ENCODE results near the gene ADAMTS4.

The ADAMTS4 gene

GRCh38 chr1:161198897-161199431, at the start of gene ADAMTS4:
ADAMTS4 (minus strand) TSS chr1:161199054; CDS start chr1:161198627, 427 bp downstream.
- no peak within 1 kb of the TSS for H3K4me3 ChIP-seq (ENCODE audit: low read length)
- TF ChIP-seq ZNF274 (IDR thresholded peaks at IDR 0.05; ENCODE audit: low read depth, low read length), result no peak

- TF ChIP-seq ZNF274 (IDR thresholded peaks at IDR 0.05; ENCODE audit: low read depth, low read length), result no peak
- no peak overlapping the region for H3K4me3 ChIP-seq (ENCODE audit: low read length)
These were observed 46.0 kb upstream of the ADAMTS4 start for GRCh38 chr1:161244888-161245287.

- H3K4me3 ChIP-seq (ENCODE audit: low read length), result no peak overlapping the region
- TF ChIP-seq ZNF274 (IDR thresholded peaks at IDR 0.05; ENCODE audit: low read depth, low read length), result no peak
These were observed 43.5 kb upstream of the ADAMTS4 start for GRCh38 chr1:161242313-161242712.

GRCh38 chr1:161241682-161242081, 42.8 kb upstream of the ADAMTS4 start:
- TF ChIP-seq ZNF274 (IDR thresholded peaks at IDR 0.05; ENCODE audit: low read depth, low read length), result no peak
- no peak overlapping the region for H3K4me3 ChIP-seq (ENCODE audit: low read length)

- no peak for TF ChIP-seq ZNF274 (IDR thresholded peaks at IDR 0.05; ENCODE audit: low read depth, low read length)
- no peak within 1 kb of the TSS for H3K4me3 ChIP-seq (ENCODE audit: low read length)
These were observed 39.2 kb upstream of the ADAMTS4 start, which contains the start of gene NR1I3 for GRCh38 chr1:161238039-161238473. NR1I3 (minus strand) TSS chr1:161238203; CDS start chr1:161236565, 1,638 bp downstream.

- H3K4me3 ChIP-seq (ENCODE audit: low read length), result no peak overlapping the region
- TF ChIP-seq ZNF274 (IDR thresholded peaks at IDR 0.05; ENCODE audit: low read depth, low read length), result no peak
These were observed 37.3 kb upstream of the ADAMTS4 start for GRCh38 chr1:161235957-161236775.

GRCh38 chr1:161233102-161233501, 34.2 kb upstream of the ADAMTS4 start:
- no peak for TF ChIP-seq ZNF274 (IDR thresholded peaks at IDR 0.05; ENCODE audit: low read depth, low read length)
- H3K4me3 ChIP-seq (ENCODE audit: low read length), result no peak overlapping the region

GRCh38 chr1:161230762-161231161, 31.9 kb upstream of the ADAMTS4 start:
- no peak for TF ChIP-seq ZNF274 (IDR thresholded peaks at IDR 0.05; ENCODE audit: low read depth, low read length)
- no peak overlapping the region for H3K4me3 ChIP-seq (ENCODE audit: low read length)

- H3K4me3 ChIP-seq (ENCODE audit: low read length), result no peak overlapping the region
- TF ChIP-seq ZNF274 (IDR thresholded peaks at IDR 0.05; ENCODE audit: low read depth, low read length), result no peak
These were observed 31.0 kb upstream of the ADAMTS4 start for GRCh38 chr1:161229896-161230295.

- TF ChIP-seq ZNF274 (IDR thresholded peaks at IDR 0.05; ENCODE audit: low read depth, low read length), result no peak
- no peak overlapping the region; the same call in 1 of the 2 replicates for H3K4me3 ChIP-seq (ENCODE audit: low read length)
These were observed 29.2 kb upstream of the ADAMTS4 start for GRCh38 chr1:161228032-161228431.

GRCh38 chr1:161227196-161227871, 28.5 kb upstream of the ADAMTS4 start:
- no peak for TF ChIP-seq ZNF274 (IDR thresholded peaks at IDR 0.05; ENCODE audit: low read depth, low read length)
- H3K4me3 ChIP-seq (ENCODE audit: low read length), result peak overlapping the region; percentile 88; the same call in 1 of the 2 replicates

- TF ChIP-seq ZNF274 (IDR thresholded peaks at IDR 0.05; ENCODE audit: low read depth, low read length), result no peak
- peak overlapping the region; percentile 88 for H3K4me3 ChIP-seq (ENCODE audit: low read length)
These were observed 27.9 kb upstream of the ADAMTS4 start for GRCh38 chr1:161226759-161227158.

- TF ChIP-seq ZNF274 (IDR thresholded peaks at IDR 0.05; ENCODE audit: low read depth, low read length), result no peak
- peak overlapping the region; percentile 88 for H3K4me3 ChIP-seq (ENCODE audit: low read length)
These were observed 27.5 kb upstream of the ADAMTS4 start for GRCh38 chr1:161226320-161226711.

- no peak for TF ChIP-seq ZNF274 (IDR thresholded peaks at IDR 0.05; ENCODE audit: low read depth, low read length)
- H3K4me3 ChIP-seq (ENCODE audit: low read length), result peak within 1 kb of the TSS; percentile 88
These were observed 26.9 kb upstream of the ADAMTS4 start, which contains the start of gene TOMM40L for GRCh38 chr1:161225534-161226319. TOMM40L (plus strand) TSS chr1:161226060; CDS start chr1:161226490, 430 bp downstream.
